SK-N-SH (cell line): ENCODE measurements around the gene TOMT. TPM values are rescaled to one million over a fixed set of nuclear protein-coding genes. Genes with fewer than 3 reads are reported as not detected.

Source experiments
- CTCF ChIA-PET: fragments of 300-600, 350-600 bp; formaldehyde crosslinking; extraction: SDS; loops from one replicate; lab custom pipeline; 2021; lab: Yijun Ruan, JAX
- POLR2A ChIA-PET: fragments of 350-600 bp; sonication (Branson Sonifier 250); formaldehyde crosslinking; extraction: SDS; loops from one replicate; lab custom pipeline; 2020; ENCODE audit warnings: antibody characterized with exemption, inconsistent platforms; lab: Yijun Ruan, JAX
- DNase-seq: peaks from one replicate; pipeline ENCODE4 v3.0.0; 2012
- H2AFZ ChIP-seq: fragments of 200-600 bp; sonication (generic); 2 replicates; pipeline ENCODE4 v1.8.1; 2016; ENCODE audit warnings: antibody characterized with exemption, mild to moderate bottlenecking, low read depth
- H3F3A ChIP-seq: fragments of 200-600 bp; sonication (generic); replicated peaks from 2 replicates; pipeline ENCODE3; 2016; ENCODE audit warnings: antibody characterized with exemption, mild to moderate bottlenecking; ENCODE audit not compliant: insufficient read depth
- H3K27ac ChIP-seq, 2 experiments: fragments of 200-500 bp in 1 of 2; fragments of 200-600 bp in 1 of 2; sonication (Bioruptor generic) in 1 of 2; sonication (generic), shearing (Covaris generic) in 1 of 2; 2 replicates each; pipeline versions ENCODE4 v1.5.1 to v1.6.1; 2014 to 2016; ENCODE audit warnings: low read depth in 2 of 2, inconsistent platforms in 1 of 2, low read length in 1 of 2, mild to moderate bottlenecking in 1 of 2, mixed read lengths in 1 of 2
- H3K27me3 ChIP-seq: fragments of 200-600 bp; sonication (generic), shearing (Covaris generic); 2 replicates; pipeline ENCODE4 v1.6.1; 2016; ENCODE audit warnings: mixed run types; ENCODE audit not compliant: insufficient read depth
- H3K36me3 ChIP-seq, 2 experiments: fragments of 200-500 bp in 1 of 2; fragments of 200-600 bp in 1 of 2; sonication (Bioruptor generic) in 1 of 2; sonication (generic) in 1 of 2; replicated peaks in 1 of 2; 2 replicates each; pipeline versions ENCODE3 to v1.5.1; 2014 to 2016; ENCODE audit warnings: low read length in 1 of 2, mild to moderate bottlenecking in 1 of 2; ENCODE audit not compliant: insufficient read depth in 2 of 2, control insufficient read depth in 1 of 2
- H3K4me1 ChIP-seq, 2 experiments: fragments of 200-500 bp in 1 of 2; fragments of 200-600 bp in 1 of 2; sonication (Bioruptor generic) in 1 of 2; sonication (generic), shearing (Covaris generic) in 1 of 2; 2 replicates each; pipeline versions ENCODE4 v1.5.1 to v1.6.1; 2014 to 2016; ENCODE audit warnings: low read depth in 1 of 2, low read length in 1 of 2, mixed run types in 1 of 2; ENCODE audit not compliant: insufficient read depth in 2 of 2, control insufficient read depth in 1 of 2
- H3K4me2 ChIP-seq: fragments of 200-600 bp; sonication (generic), shearing (Covaris generic); 2 replicates; pipeline ENCODE4 v1.6.1; 2017; ENCODE audit warnings: mixed run types
- H3K4me3 ChIP-seq, 2 experiments: fragments of 200-500 bp in 1 of 2; fragments of 200-600 bp in 1 of 2; sonication (Bioruptor generic) in 1 of 2; sonication (generic), shearing (Covaris generic) in 1 of 2; 2 replicates each; pipeline versions ENCODE4 v1.5.1 to v1.8.1; 2014 to 2016; ENCODE audit warnings: low read depth in 2 of 2, inconsistent platforms in 1 of 2, low read length in 1 of 2, mild to moderate bottlenecking in 1 of 2, mixed read lengths in 1 of 2, moderate library complexity in 1 of 2
- H3K79me2 ChIP-seq: fragments of 200-600 bp; sonication (generic); 2 replicates; pipeline ENCODE4 v1.8.1; 2017; ENCODE audit warnings: mild to moderate bottlenecking; ENCODE audit not compliant: insufficient read depth
- H3K9ac ChIP-seq: fragments of 200-600 bp; sonication (generic); 2 replicates; pipeline ENCODE4 v1.6.1; 2017; ENCODE audit warnings: mixed run types
- H3K9me2 ChIP-seq: fragments of 200-600 bp; sonication (generic); 2 replicates; pipeline ENCODE4 v1.6.1; 2017; ENCODE audit warnings: mixed run types
- H3K9me3 ChIP-seq: fragments of 200-600 bp; sonication (generic); 2 replicates; pipeline ENCODE4 v1.6.1; 2017; ENCODE audit warnings: mixed run types, mild to moderate bottlenecking, moderate library complexity
- H4K20me1 ChIP-seq: fragments of 200-600 bp; sonication (generic); 2 replicates; pipeline ENCODE4 v1.6.1; 2017; ENCODE audit warnings: mild to moderate bottlenecking, mixed run types; ENCODE audit not compliant: insufficient read depth
- CHD2 ChIP-seq: fragments of 150-350 bp; IDR thresholded peaks from 2 replicates; pipeline ENCODE4 v1.6.1; 2018; ENCODE audit warnings: low read length; ENCODE audit not compliant: partially characterized antibody
- CTCF ChIP-seq: fragments of 200-600 bp; sonication (generic); IDR thresholded peaks from 2 replicates; pipeline ENCODE4 v1.6.1; 2017; ENCODE audit warnings: antibody characterized with exemption, mild to moderate bottlenecking, moderate library complexity
- FOXJ3 ChIP-seq: sonication (generic); formaldehyde crosslinking; IDR thresholded peaks from 2 replicates; pipeline ENCODE4 v1.5.1; 2020; ENCODE audit warnings: mild to moderate bottlenecking, missing genetic modification reagents
- PBX3 ChIP-seq: IDR thresholded peaks from 2 replicates; pipeline ENCODE4; 2012
- RCOR1 ChIP-seq: fragments of 150-350 bp; IDR thresholded peaks from 2 replicates; pipeline ENCODE4 v1.6.1; 2017; ENCODE audit warnings: antibody characterized with exemption, low read length
- REST ChIP-seq: IDR thresholded peaks from 2 replicates; pipeline ENCODE4 v1.6.1; 2012; ENCODE audit warnings: mild to moderate bottlenecking, low read depth, low read length, moderate library complexity
- RFX5 ChIP-seq: IDR thresholded peaks from 2 replicates; pipeline ENCODE4 v1.6.1; 2012; ENCODE audit warnings: mild to moderate bottlenecking, improper control_type of control experiment, low read length
- SIN3A ChIP-seq: IDR thresholded peaks from 2 replicates; pipeline ENCODE4 v1.6.1; 2012; ENCODE audit warnings: low read depth, mild to moderate bottlenecking, low read length, moderate library complexity, borderline replicate concordance
- USF1 ChIP-seq: IDR thresholded peaks from 2 replicates; pipeline ENCODE4 v1.4.0; 2012; ENCODE audit warnings: low read depth, borderline replicate concordance
- YY1 ChIP-seq: IDR thresholded peaks from 2 replicates; pipeline ENCODE4 v1.4.0; 2012; ENCODE audit warnings: low read depth, mild to moderate bottlenecking
- WGBS: methylation state at CpG from one replicate; pipeline ENCODE4 v1.1.6; 2017; ENCODE audit warnings: low lambda C conversion rate; 5-methylcytosine and 5-hydroxymethylcytosine counted together
- polyA plus RNA-seq, 3 experiments: library from polyadenylated mRNA; depleted of rRNA; stranded (reverse); fragments of >200 nt; gene quantifications; 2 replicates each; pipeline ENCODE4 v1.2.3, GENCODE V29; 2012

TOMT gene
- polyA plus RNA-seq, 1 of the 3 experiments (the other 2 are of a cell fraction): not detected

GRCh38 chr11:72072348-72072747 is 33.4 kb upstream of the TOMT start (continued):
- TF ChIP-seq REST (no peak), CHD2 (no peak), USF1 (no peak), RFX5 (no peak), FOXJ3 (CRISPR knock-in tag) (no peak), PBX3 (peak; percentile 25; the same call in 1 of the 2 replicates), RCOR1 (no peak)

- no peak overlapping the region for H3K9ac ChIP-seq
- peaks cover 96% of the 10 kb centered on the region for H3K79me2 ChIP-seq
- no peak overlapping the region for H2AFZ ChIP-seq
- POLR2A ChIA-PET: no interaction called here
- WGBS: 100% methylated on average over 1 of the region's 1 CpG
- no peaks in the 10 kb centered on the region for H4K20me1 ChIP-seq
- H3K27me3 ChIP-seq: no peaks in the 10 kb centered on the region
- TF ChIP-seq YY1 (no peak), REST (no peak), SIN3A (no peak), CTCF (peak; percentile 30), CHD2 (no peak), USF1 (no peak)
- TF ChIP-seq, all 33 proteins: peak for 1
- Histone ChIP-seq H3K27ac (peak overlapping the region; percentile 4 to 12; a peak in 1 of 4 replicates), H3K4me3 (no peak overlapping the region), H3K4me1 (peaks cover 7 to 34% of the 10 kb centered on the region in 2 experiments), H3F3A (peaks cover 30% of the 10 kb centered on the region), H3K4me2 (no peak overlapping the region), H3K36me3 (peaks cover 0 to 4% of the 10 kb centered on the region in 2 experiments), H3K9me2 (no peaks in the 10 kb centered on the region), H3K9me3 (no peaks in the 10 kb centered on the region)
- CTCF ChIA-PET: interaction anchor here (0.8 to 3.2 kb wide), 5 partner anchors 13 to 97 kb away, joined by 3 to 16 read pairs (median 5); no protein-coding TSS in a partner anchor
- DNase-seq: no peak
Measured at GRCh38 chr11:72075109-72075508, 30.6 kb upstream of the TOMT start.
